ENCODE measurements around the gene FANCI.
"Not testable (repeated sequence)": the region's sequence is repeated elsewhere in the genome, so short reads cannot be mapped to it uniquely, and the experiment has no call there.

Gene FANCI

DNA sequence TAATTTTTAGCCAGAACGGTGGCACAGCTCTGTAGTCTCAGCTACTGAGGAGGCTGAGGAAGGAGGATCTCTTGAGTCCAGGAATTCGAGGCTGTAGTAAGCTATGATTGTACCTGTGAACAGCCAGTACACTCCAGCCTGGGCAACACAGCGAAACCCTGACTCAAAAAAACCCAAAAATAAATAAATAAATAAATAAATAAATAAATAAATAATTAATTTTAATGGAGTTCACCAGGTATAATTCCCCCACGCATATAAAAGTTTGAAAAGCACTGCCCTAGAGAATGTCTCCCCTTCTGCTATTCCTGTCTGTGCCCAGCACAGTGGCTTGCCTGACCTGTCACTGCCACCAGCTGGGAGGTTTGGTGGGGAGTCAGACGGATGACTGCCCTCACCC, 18.2 kb upstream of the FANCI start:
- Histone ChIP-seq H3K4me1 (ENCODE audit: control insufficient read depth, insufficient read depth, low read length) (peaks cover 4% of the 10 kb centered on the region; the same call in 1 of the 2 replicates), H3K4me3 (ENCODE audit: low read depth, low read length) (no peak overlapping the region), H3K27ac (ENCODE audit: low read depth, low read length) (no peak overlapping the region), H3K27me3 (ENCODE audit: control insufficient read depth, insufficient read depth, low read length) (no peaks in the 10 kb centered on the region), H3K36me3 (ENCODE audit: control insufficient read depth, insufficient read depth, low read length) (no peaks in the 10 kb centered on the region), H3K9me3 (ENCODE audit: control insufficient read depth, insufficient read depth, low read length) (no peaks in the 10 kb centered on the region), H3K9ac (ENCODE audit: low read depth, low read length) (no peak overlapping the region)

DNA sequence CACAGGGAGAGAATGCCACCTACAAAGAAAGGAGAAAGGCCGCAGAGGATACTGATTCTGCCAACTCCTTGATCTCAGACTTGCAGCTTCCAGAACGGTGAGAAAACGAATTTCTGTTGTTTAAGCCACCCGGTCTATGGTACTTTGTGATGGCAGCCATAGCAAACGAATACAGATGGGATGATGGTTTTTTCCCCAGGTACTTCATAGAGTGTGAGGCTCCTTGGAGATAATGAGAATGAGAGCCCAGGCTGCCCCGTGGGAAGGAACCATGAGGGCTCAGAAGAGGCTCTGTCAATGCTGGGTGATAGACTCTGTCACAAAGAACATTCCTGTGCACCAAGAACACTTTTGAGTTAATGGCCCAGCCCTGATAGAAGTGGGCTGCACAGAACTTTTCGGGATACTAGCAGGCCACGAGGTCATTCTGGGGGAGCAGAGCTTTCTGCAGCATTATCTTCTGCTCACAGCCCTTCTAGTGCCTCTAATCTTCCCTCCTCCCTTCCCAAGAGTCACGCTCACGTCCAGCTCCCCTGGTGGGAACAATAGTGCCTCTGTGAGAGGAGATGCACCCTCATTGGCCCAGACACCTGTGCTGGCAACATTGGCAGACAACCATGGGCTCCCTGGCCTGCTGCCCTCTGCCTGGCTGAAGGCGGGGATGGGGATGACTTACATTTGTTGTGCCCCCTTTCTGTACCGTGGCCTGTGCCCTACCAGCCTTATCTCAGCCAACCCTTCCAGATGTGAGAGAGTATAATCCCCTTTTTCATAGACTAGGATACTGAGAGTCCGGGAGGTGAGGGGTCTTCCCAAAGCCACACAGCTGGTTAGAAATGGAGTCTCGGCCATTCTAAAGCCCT, 17.2 kb upstream of the FANCI start:
- Histone ChIP-seq H3K27ac (ENCODE audit: low read depth, low read length) (no peak overlapping the region), H3K27me3 (ENCODE audit: control insufficient read depth, insufficient read depth, low read length) (no peaks in the 10 kb centered on the region), H3K9me3 (ENCODE audit: control insufficient read depth, insufficient read depth, low read length) (no peaks in the 10 kb centered on the region), H3K36me3 (ENCODE audit: control insufficient read depth, insufficient read depth, low read length) (no peaks in the 10 kb centered on the region), H3K4me3 (ENCODE audit: low read depth, low read length) (no peak overlapping the region), H3K9ac (ENCODE audit: low read depth, low read length) (no peak overlapping the region), H3K4me1 (ENCODE audit: control insufficient read depth, insufficient read depth, low read length) (peaks cover 4% of the 10 kb centered on the region; the same call in 1 of the 2 replicates)

DNA sequence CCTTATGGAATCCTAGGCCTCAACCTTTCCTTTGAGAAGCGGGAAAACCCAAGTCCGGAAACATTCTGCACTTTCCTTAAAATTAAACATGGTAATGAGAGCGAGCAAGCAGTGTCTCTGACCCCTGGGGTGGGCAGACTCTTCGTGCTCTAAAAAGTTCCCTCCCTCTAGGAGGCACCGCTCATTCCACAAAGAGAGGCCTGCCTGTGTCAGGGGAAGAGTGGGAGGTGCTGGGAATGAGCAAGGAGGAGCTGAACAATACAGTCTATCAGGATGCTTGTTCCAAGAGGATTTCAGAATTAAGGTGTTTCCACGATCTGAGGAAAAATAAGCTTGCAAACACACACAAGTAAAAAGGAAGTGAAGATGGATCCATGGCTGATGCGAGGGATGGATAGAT, 16.4 kb upstream of the FANCI start:
- no peak overlapping the region for H3K27ac ChIP-seq (ENCODE audit: low read depth, low read length)
- peaks cover 4% of the 10 kb centered on the region; the same call in 1 of the 2 replicates for H3K4me1 ChIP-seq (ENCODE audit: control insufficient read depth, insufficient read depth, low read length)
- no peaks in the 10 kb centered on the region for H3K36me3 ChIP-seq (ENCODE audit: control insufficient read depth, insufficient read depth, low read length)
- H3K9ac ChIP-seq (ENCODE audit: low read depth, low read length): no peak overlapping the region
- H3K27me3 ChIP-seq (ENCODE audit: control insufficient read depth, insufficient read depth, low read length): no peaks in the 10 kb centered on the region
- H3K9me3 ChIP-seq (ENCODE audit: control insufficient read depth, insufficient read depth, low read length): no peaks in the 10 kb centered on the region
- H3K4me3 ChIP-seq (ENCODE audit: low read depth, low read length): no peak overlapping the region

DNA sequence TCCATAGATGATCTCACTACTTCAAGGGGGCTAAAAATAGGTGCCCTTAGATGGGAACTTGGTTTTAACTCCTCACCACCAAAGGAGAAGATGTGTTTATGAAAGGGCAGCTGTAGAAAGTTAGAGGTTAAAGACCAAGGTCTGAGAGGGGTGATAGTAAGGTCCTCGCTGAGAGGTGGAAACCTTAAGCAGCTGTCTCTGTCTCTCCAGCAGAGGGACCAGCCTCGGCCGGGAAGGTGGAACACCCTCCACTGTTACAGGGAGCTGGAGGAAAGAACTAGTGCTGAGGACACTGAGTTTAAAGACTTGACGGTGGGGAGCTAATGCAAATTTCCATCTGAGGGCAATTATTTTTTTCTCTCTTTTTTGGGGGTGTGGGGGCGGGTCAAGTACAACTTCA, 13.5 kb upstream of the FANCI start:
- no peaks in the 10 kb centered on the region for H3K9me3 ChIP-seq (ENCODE audit: control insufficient read depth, insufficient read depth, low read length)

DNA sequence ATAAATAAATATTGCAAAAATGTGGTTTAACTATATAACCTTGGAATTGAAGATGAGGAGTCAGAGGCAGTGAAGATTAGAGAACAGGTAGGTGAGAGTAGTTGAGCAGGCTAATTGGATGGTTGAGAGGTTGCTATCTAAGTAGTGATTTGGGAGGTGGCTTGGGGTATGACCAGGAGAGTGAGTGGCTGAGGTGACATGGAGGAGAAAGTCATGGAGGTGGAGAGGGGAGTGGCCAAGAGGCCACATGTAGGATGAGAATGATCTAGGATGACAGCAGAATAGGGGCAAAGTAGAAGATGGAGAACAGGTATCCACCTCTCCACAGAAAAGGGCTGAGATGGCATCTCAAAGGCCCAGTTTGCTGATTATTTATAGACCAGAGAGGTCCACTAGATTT, 11.9 kb upstream of the FANCI start:
- no peak overlapping the region for H3K4me3 ChIP-seq (ENCODE audit: low read depth, low read length)
- no peaks in the 10 kb centered on the region for H3K9me3 ChIP-seq (ENCODE audit: control insufficient read depth, insufficient read depth, low read length)
- H3K27me3 ChIP-seq (ENCODE audit: control insufficient read depth, insufficient read depth, low read length): no peaks in the 10 kb centered on the region
- H3K4me1 ChIP-seq (ENCODE audit: control insufficient read depth, insufficient read depth, low read length): peaks cover 4% of the 10 kb centered on the region; the same call in 1 of the 2 replicates
- no peaks in the 10 kb centered on the region for H3K36me3 ChIP-seq (ENCODE audit: control insufficient read depth, insufficient read depth, low read length)
- H3K27ac ChIP-seq (ENCODE audit: low read depth, low read length): no peak overlapping the region
- H3K9ac ChIP-seq (ENCODE audit: low read depth, low read length): no peak overlapping the region

More for the DNA sequence above, 13.5 kb upstream of the FANCI start:
- Histone ChIP-seq H3K27me3 (ENCODE audit: control insufficient read depth, insufficient read depth, low read length) (no peaks in the 10 kb centered on the region), H3K4me3 (ENCODE audit: low read depth, low read length) (no peak overlapping the region), H3K36me3 (ENCODE audit: control insufficient read depth, insufficient read depth, low read length) (no peaks in the 10 kb centered on the region), H3K9ac (ENCODE audit: low read depth, low read length) (no peak overlapping the region), H3K4me1 (ENCODE audit: control insufficient read depth, insufficient read depth, low read length) (peaks cover 4% of the 10 kb centered on the region; the same call in 1 of the 2 replicates), H3K27ac (ENCODE audit: low read depth, low read length) (no peak overlapping the region)

DNA sequence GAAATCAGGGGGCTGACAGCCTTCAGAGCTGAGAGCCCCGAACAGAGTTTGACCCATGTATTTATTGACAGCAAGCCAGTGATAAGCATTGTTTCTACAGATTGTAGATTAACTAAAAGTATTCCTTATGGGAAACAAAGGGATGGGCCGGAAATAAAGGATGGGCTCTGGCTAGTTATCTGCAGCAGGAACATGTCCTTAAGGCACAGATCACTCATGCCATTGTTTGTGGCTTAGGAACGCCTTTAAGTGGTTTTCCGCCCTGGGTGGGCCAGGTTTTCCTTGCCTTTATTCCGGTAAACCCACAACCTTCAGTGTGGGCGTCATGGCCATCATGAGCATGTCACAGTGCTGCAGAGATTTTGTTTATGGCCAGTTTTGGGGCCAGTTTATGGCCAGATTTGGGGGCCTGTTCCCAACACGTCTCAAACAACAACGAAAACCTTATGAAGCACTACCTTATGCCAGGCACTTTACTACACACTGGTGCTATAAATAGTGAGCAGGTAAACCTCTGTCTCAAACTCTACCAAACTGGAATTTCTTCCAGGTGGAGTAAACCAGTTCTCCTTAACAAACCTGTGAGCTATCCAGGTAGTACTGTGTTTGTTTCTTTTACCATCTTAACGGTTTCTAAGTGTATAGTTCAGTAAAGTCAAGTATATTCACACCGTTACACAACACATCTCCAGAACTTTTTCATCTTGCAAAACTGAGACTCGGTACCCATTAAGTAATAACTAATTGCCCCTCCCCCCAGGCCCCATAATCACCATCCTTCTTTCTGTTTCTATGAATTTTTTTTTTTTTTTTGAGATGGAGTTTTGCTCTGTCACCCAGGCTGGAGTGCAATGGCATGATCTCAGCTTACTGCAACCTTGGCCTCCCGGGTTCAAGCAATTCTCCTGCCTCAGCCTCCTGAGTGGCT, 3.6 kb upstream of the FANCI start:
- H3K9ac ChIP-seq (ENCODE audit: low read depth, low read length); H3K27ac ChIP-seq (ENCODE audit: low read depth, low read length); H3K27me3 ChIP-seq (ENCODE audit: control insufficient read depth, insufficient read depth, low read length); H3K9me3 ChIP-seq (ENCODE audit: control insufficient read depth, insufficient read depth, low read length); H3K36me3 ChIP-seq (ENCODE audit: control insufficient read depth, insufficient read depth, low read length); H3K4me3 ChIP-seq (ENCODE audit: low read depth, low read length); H3K4me1 ChIP-seq (ENCODE audit: control insufficient read depth, insufficient read depth, low read length): not testable (repeated sequence)

DNA sequence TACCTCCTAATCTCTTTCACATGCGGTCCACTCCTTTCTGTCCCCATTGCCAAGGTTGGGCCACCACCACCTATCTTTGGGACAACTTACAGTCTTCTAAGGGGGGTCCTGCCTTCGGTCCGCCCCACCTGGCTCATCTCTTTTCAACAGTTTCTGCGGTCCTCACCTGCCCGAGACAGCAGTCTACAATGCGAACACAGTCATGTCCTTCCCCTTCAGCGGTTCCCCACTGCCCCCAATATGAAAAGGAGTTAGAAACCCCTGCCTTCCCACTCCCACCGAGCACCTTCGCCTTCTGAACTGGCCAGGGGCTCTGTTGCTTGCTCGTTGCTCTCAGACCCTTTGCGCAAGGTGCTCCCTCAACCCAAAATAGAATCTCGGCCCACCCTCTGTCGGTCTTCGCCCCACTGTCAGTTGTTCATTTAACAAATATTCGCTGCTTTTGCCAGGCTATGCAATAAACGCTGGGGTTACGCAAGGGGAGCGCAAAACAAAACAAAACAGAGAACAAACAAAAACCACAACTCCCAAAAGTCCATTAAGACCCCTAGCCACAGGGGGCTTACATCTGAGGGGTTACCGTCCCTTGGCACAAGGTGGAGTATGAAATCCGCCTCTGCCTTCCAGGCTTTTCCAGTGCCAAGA, 611 bp upstream of the FANCI start:
- Histone ChIP-seq H3K36me3 (ENCODE audit: control insufficient read depth, insufficient read depth, low read length) (peaks cover 21% of the 10 kb centered on the region), H3K27ac (ENCODE audit: low read depth, low read length) (no peak overlapping the region), H3K4me1 (ENCODE audit: control insufficient read depth, insufficient read depth, low read length) (peaks cover 9% of the 10 kb centered on the region; the same call in 1 of the 2 replicates), H3K4me3 (ENCODE audit: low read depth, low read length) (peak overlapping the region; percentile 91), H3K9me3 (ENCODE audit: control insufficient read depth, insufficient read depth, low read length) (no peaks in the 10 kb centered on the region), H3K9ac (ENCODE audit: low read depth, low read length) (peak overlapping the region; percentile 35; the same call in 1 of the 2 replicates), H3K27me3 (ENCODE audit: control insufficient read depth, insufficient read depth, low read length) (no peaks in the 10 kb centered on the region)

DNA sequence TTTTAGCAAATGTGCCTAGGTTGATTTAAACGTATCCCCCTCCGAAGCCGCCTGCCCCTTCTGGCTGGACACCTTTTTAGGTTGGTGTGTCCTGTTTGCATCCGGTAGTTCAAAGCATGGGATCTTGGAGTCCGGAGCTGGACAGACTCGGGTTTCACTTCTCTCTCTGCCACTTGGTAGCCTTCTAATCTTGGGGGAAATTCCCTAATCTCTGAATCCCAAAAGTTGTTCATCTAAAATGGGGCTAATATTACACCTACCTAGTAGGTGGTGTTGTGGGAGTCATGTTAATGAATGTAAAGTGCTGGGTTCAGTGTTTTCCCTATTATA, 760 bp downstream of the FANCI start:
- Histone ChIP-seq H3K27me3 (ENCODE audit: control insufficient read depth, insufficient read depth, low read length) (no peaks in the 10 kb centered on the region), H3K36me3 (ENCODE audit: control insufficient read depth, insufficient read depth, low read length) (peaks cover 35% of the 10 kb centered on the region), H3K4me1 (ENCODE audit: control insufficient read depth, insufficient read depth, low read length) (peaks cover 9% of the 10 kb centered on the region; the same call in 1 of the 2 replicates), H3K9me3 (ENCODE audit: control insufficient read depth, insufficient read depth, low read length) (peaks cover 7% of the 10 kb centered on the region; the same call in 1 of the 2 replicates), H3K27ac (ENCODE audit: low read depth, low read length) (peak overlapping the region; percentile 70), H3K9ac (ENCODE audit: low read depth, low read length) (peak overlapping the region; percentile 76; the same call in 1 of the 2 replicates), H3K4me3 (ENCODE audit: low read depth, low read length) (peak overlapping the region; percentile 91)

DNA sequence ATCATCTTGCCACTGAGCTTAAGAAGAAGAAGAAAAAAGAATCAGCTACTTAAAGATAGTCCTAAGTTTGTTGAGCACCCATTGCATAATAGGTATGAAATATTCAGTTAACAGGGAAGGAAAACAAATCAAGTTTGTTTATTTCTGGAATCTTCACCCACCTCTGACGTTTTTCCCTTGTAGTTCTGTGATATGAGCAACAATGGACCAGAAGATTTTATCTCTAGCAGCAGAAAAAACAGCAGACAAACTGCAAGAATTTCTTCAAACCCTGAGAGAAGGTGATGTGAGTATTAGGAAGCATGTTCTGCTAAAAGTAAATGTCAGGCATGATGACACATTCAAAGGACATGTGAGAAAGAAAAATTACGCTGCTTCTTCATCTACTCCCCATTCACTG, 3.7 kb downstream of the FANCI start:
- H3K36me3 ChIP-seq (ENCODE audit: control insufficient read depth, insufficient read depth, low read length): peaks cover 52% of the 10 kb centered on the region
- H3K4me3 ChIP-seq (ENCODE audit: low read depth, low read length): no peak overlapping the region
- H3K27me3 ChIP-seq (ENCODE audit: control insufficient read depth, insufficient read depth, low read length): no peaks in the 10 kb centered on the region
- H3K4me1 ChIP-seq (ENCODE audit: control insufficient read depth, insufficient read depth, low read length): peaks cover 9% of the 10 kb centered on the region; the same call in 1 of the 2 replicates
- peaks cover 11% of the 10 kb centered on the region; the same call in 1 of the 2 replicates for H3K9me3 ChIP-seq (ENCODE audit: control insufficient read depth, insufficient read depth, low read length)
- no peak overlapping the region for H3K27ac ChIP-seq (ENCODE audit: low read depth, low read length)
- no peak overlapping the region for H3K9ac ChIP-seq (ENCODE audit: low read depth, low read length)

DNA sequence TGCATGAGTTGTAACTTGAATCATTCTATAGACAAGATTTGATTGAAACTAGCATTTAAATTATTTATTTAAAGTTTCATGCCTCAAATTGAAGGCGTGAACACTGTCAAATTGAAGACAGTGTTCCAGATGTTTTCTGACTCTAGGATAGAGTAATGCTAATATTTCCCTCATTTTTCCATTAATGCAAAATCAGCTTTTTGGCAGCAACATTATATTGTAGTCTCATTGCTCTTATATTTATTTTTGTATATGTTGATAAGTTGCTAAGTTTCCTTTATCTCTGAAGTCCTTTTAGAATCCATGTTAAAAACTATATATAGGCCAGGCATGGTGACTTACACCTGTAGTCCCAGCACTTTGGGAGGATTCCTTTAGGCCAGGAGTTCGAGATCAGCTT, 4.8 kb downstream of the FANCI start:
- Histone ChIP-seq H3K4me1 (ENCODE audit: control insufficient read depth, insufficient read depth, low read length) (peaks cover 4% of the 10 kb centered on the region; the same call in 1 of the 2 replicates), H3K27me3 (ENCODE audit: control insufficient read depth, insufficient read depth, low read length) (no peaks in the 10 kb centered on the region), H3K9me3 (ENCODE audit: control insufficient read depth, insufficient read depth, low read length) (peaks cover 11% of the 10 kb centered on the region; the same call in 1 of the 2 replicates), H3K27ac (ENCODE audit: low read depth, low read length) (no peak overlapping the region), H3K36me3 (ENCODE audit: control insufficient read depth, insufficient read depth, low read length) (peaks cover 52% of the 10 kb centered on the region), H3K4me3 (ENCODE audit: low read depth, low read length) (no peak overlapping the region), H3K9ac (ENCODE audit: low read depth, low read length) (no peak overlapping the region)
